Measurements from ENCODE around the gene TSC22D4. TPM values are rescaled to one million over a fixed set of nuclear protein-coding genes. Genes with fewer than 3 reads are reported as not detected.

Gene TSC22D4
- total RNA-seq, 4 donors from 2014 or later, result 29.2 to 65.0 (median 33.7) TPM

DNA sequence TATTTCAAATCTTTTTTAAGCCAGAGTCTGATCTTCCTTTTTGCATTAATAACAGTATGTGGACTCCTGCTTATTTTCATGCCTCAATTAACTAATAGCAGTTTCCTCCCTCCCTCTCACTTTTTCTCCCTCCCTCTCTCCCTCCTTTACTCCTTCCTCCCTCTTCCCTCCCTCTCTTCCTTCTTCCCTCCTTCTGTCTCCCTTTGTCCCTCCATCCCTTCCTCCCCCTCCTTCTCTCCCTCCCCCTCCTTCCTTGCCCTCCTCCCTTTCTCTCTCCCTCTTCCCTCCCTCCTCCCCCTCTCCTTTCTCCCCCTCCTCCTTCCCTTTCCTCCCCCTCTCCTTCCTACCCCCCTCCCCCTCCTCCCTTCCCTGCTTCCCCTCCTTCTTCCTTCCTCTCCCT lies 52.5 kb downstream of the TSC22D4 start:
- H3K4me1 ChIP-seq, result peaks cover 17 to 26% (median 20%) of the 10 kb centered on the region in 3 donors
- intact Hi-C loops (cut with DNase I), result no loop called here
- TF ChIP-seq CTCF (IDR thresholded peaks at IDR 0.05) (no peak), POLR2A (IDR thresholded peaks at IDR 0.05) (no peak)
- no peak overlapping the region for H3K27ac ChIP-seq
- H3K36me3 ChIP-seq, result peaks cover 0 to 10% (median 0%) of the 10 kb centered on the region in 3 donors
- H3K9me3 ChIP-seq, result no peaks in the 10 kb centered on the region
- no peaks in the 10 kb centered on the region for H3K27me3 ChIP-seq
- H3K4me3 ChIP-seq, result no peak overlapping the region
- no peak for DNase-seq

DNA sequence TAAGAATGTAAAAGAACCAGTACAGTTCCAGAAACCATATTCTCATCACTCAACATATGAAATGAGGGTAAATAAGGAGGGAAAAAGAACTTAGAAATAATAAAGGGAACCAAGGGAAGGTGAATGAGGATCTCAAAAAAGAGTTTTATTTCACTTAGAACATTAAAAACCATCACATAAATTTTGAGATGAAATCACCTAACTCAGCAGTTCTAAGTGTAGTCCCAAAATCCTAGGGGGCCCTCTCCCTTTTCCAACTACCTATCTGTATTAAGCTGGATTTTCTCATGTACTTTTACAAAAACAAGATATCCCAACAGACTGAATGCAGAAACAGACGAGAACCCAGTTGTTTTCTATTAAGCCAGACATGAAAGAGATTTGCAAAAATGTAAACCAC lies 53.7 kb downstream of the TSC22D4 start:
- WGBS, 2 donors, result 31 to 59% methylated on average over 1 of the region's 1 CpG
- no peak overlapping the region for H3K27ac ChIP-seq
- intact Hi-C loops (cut with DNase I), result no loop called here
- peaks cover 6 to 14% (median 8%) of the 10 kb centered on the region in 3 donors for H3K4me1 ChIP-seq
- no peak for DNase-seq
- H3K4me3 ChIP-seq, result no peak overlapping the region
- H3K36me3 ChIP-seq, result peaks cover 0 to 4% (median 0%) of the 10 kb centered on the region in 3 donors
- no peak for TF ChIP-seq POLR2A (IDR thresholded peaks at IDR 0.05)
- no peak for TF ChIP-seq CTCF (IDR thresholded peaks at IDR 0.05)
- no peaks in the 10 kb centered on the region for H3K9me3 ChIP-seq
- no peaks in the 10 kb centered on the region for H3K27me3 ChIP-seq

- H3K27me3 ChIP-seq, result no peaks in the 10 kb centered on the region
- H3K27ac ChIP-seq, result no peak overlapping the region
- H3K4me3 ChIP-seq, result no peak overlapping the region
- intact Hi-C loops (cut with DNase I), result no loop called here
- H3K4me1 ChIP-seq, result peaks cover 6 to 10% (median 6%) of the 10 kb centered on the region in 3 donors
- TF ChIP-seq CTCF (IDR thresholded peaks at IDR 0.05) (no peak), POLR2A (IDR thresholded peaks at IDR 0.05) (no peak)
- peaks cover 0 to 4% (median 0%) of the 10 kb centered on the region in 3 donors for H3K36me3 ChIP-seq
- H3K9me3 ChIP-seq, result no peaks in the 10 kb centered on the region
- DNase-seq, result no peak
- WGBS, 2 donors, result 78 to 79% methylated on average over 6 of the region's 6 CpGs
Observed at GRCh38 chr7:100423315-100423714, 55.7 kb downstream of the TSC22D4 start.

GRCh38 chr7:100419660-100420226 lies 59.3 kb downstream of the TSC22D4 start:
- intact Hi-C loops (cut with DNase I), result no loop called here
- Histone ChIP-seq H3K27me3 (no peaks in the 10 kb centered on the region), H3K36me3 (peaks cover 0 to 4% (median 0%) of the 10 kb centered on the region in 3 donors), H3K9me3 (no peaks in the 10 kb centered on the region), H3K4me3 (no peak overlapping the region), H3K27ac (no peak overlapping the region), H3K4me1 (no peaks in the 10 kb centered on the region)
- no peak for TF ChIP-seq CTCF (IDR thresholded peaks at IDR 0.05)
- no peak for TF ChIP-seq POLR2A (IDR thresholded peaks at IDR 0.05)
- 60 to 64% methylated on average over 1 of the region's 1 CpG for WGBS, 2 donors
- DNase-seq, result no peak

- peaks cover 0 to 4% (median 0%) of the 10 kb centered on the region in 3 donors for H3K36me3 ChIP-seq
- H3K4me1 ChIP-seq, result no peaks in the 10 kb centered on the region
- no peaks in the 10 kb centered on the region for H3K9me3 ChIP-seq
- TF ChIP-seq POLR2A (IDR thresholded peaks at IDR 0.05) (no peak), CTCF (IDR thresholded peaks at IDR 0.05) (no peak)
- H3K27me3 ChIP-seq, result no peaks in the 10 kb centered on the region
- WGBS, 2 donors, result 100% methylated on average over 1 of the region's 1 CpG
- no peak overlapping the region for H3K27ac ChIP-seq
- no peak for DNase-seq
- no peak overlapping the region for H3K4me3 ChIP-seq
- intact Hi-C loops (cut with DNase I), result no loop called here
Observed at GRCh38 chr7:100418930-100419659, 59.9 kb downstream of the TSC22D4 start.

Data from esophagus squamous epithelium (tissue), 5 donors.